LNCaP clone FGC (cell line): ENCODE results near the gene B4GALNT4.
A peak's percentile ranks its signal among the peaks of the same experiment; 100 is the strongest.

Source experiments
- DNase-seq: peaks from one replicate; pipeline ENCODE4 v3.0.0-alpha.2; 2011; ENCODE audit warnings: low read depth
- H3K4me3 ChIP-seq: 2 replicates; pipeline ENCODE4 v1.5.1; 2011; ENCODE audit warnings: mild to moderate bottlenecking, low read depth, low read length, control low read depth
- TF ChIP-seq, protein P1 (sequence below): IDR thresholded peaks from 2 replicates; pipeline ENCODE4 v1.5.1; 2012; ENCODE audit warnings: mild to moderate bottlenecking; ENCODE audit not compliant: control insufficient read depth, insufficient read depth; ENCODE audit errors: extremely low read depth

Gene B4GALNT4

DNA sequence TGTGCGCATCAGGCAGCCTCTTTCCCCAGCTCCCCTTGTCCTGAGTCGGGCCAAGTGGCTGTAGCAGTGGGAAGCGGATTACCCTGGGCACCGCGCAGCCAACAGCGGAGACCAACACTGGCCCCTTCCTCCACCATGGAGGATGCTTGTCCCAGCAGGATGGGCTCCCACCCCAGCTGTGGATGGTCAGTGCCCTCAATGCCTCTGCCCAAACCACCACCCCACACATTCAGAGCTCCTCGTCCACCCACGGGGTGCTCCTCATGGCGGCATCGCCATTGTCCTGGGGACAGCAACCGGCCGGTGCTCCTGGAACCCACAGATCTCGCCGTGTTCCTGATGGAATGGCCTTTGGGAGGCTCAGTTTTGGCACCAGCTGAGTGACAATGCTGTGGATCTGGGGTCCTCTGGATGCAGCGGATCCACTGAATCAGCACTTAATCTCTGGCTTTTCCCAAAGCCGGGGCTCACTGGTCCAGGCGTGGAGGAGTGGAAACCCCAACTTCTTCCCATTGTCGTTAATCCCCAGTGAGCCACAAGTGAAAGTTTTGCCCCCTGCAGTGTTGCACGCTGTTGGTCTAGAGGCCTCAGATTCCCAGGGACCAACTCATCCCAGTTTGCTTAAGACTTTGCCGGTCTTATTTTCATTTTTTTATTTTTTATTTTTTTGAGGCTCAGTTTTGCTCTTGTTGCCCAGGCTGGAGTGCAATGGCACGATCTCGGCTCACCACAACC lies 4.1 kb upstream of the B4GALNT4 start:
- DNase-seq: no peak
- H3K4me3 ChIP-seq: no peak overlapping the region
- TF ChIP-seq, protein P1, sequence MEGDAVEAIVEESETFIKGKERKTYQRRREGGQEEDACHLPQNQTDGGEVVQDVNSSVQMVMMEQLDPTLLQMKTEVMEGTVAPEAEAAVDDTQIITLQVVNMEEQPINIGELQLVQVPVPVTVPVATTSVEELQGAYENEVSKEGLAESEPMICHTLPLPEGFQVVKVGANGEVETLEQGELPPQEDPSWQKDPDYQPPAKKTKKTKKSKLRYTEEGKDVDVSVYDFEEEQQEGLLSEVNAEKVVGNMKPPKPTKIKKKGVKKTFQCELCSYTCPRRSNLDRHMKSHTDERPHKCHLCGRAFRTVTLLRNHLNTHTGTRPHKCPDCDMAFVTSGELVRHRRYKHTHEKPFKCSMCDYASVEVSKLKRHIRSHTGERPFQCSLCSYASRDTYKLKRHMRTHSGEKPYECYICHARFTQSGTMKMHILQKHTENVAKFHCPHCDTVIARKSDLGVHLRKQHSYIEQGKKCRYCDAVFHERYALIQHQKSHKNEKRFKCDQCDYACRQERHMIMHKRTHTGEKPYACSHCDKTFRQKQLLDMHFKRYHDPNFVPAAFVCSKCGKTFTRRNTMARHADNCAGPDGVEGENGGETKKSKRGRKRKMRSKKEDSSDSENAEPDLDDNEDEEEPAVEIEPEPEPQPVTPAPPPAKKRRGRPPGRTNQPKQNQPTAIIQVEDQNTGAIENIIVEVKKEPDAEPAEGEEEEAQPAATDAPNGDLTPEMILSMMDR: no peak

DNA sequence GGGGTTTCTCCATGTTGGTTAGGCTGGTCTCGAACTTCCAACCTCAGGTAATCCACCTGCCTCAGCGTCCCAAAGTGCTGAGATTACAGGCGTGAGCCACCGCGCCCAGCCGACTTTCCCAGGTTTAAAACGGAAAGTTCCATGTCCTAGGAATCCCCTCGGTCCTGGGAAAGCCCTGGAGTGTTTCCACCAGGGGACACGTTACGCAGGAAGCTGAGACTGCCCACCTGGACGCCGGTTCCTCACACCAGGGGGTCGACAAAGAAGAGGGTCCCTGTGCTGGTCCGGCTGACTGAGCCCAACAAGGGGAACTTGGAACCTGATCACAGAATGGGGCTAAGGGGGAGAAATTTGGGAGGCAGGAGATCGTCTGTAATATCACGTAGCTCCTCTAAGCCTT lies 3.5 kb upstream of the B4GALNT4 start:
- H3K4me3 ChIP-seq: no peak overlapping the region
- TF ChIP-seq, protein P1: no peak
- no peak for DNase-seq

DNA sequence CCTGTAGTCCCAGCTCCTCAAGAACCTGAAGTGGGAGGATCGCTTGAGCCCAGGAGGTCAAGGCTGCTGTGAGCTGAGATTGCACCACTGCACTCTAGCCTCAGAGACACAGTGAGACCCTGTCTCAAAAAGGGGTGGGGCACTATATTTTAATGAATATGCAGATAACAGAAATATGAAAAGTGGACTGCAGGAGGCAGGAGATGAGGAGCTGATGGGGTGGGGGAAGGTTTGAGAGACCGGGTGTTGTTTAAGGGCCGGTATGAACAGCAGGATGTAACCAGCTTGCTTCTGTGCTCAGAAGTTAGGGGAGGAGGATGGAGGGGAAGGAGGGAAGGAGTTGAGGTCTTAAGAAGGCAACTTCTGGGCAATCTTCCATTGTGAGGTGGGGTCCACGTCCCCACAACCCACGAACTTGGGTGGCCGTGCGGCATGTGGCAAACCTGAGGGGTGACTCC lies 1.3 kb upstream of the B4GALNT4 start:
- H3K4me3 ChIP-seq: no peak overlapping the region
- no peak for DNase-seq
- TF ChIP-seq, protein P1: no peak

DNA sequence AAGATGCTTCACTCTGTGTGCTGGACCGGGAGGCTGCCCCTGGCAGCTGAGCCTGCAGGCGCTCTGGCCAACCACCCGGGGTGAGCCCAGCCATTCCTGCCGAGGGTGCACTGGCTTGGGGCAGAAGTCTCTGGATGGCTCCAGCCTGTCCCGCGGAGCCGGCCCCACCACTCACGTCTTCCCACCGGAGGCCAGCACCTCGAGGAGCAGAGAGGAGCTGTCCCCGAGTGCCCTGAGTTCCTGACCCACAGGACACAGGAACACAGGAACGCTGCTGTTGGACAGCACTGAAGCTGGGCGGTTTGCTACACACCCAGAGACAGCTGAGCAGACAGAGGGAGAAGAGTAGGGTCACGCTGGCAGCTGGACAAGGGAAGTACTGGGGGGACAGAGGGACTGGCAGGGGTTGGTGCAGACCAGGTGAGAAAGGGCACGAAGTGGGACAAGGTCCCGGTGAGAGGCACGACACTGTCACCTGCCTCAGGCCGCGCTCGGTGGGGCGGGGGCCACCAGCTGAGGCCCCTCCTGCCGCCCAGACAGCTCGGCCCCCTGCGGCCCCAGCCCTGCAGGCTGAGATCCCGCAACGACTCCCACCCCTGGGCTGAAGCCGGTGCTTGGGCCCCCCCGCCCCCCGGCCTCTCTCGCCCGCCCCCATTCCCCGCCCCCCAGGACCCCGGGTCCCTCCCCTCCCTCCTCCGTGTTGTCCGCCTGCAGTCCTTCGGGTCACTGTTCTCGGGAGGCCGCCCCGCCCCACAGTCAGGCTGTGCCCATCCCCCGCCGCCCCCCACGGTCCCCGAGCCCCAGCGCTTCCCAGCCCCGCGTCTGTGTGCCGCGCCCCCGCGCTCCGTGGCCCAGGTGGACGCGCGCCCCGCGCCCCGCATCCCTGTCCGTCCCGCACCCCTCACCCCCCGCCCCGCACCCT lies 624 bp upstream of the B4GALNT4 start:
- no peak for DNase-seq
- TF ChIP-seq, protein P1: no peak
- peak overlapping the region; percentile 36 for H3K4me3 ChIP-seq

DNA sequence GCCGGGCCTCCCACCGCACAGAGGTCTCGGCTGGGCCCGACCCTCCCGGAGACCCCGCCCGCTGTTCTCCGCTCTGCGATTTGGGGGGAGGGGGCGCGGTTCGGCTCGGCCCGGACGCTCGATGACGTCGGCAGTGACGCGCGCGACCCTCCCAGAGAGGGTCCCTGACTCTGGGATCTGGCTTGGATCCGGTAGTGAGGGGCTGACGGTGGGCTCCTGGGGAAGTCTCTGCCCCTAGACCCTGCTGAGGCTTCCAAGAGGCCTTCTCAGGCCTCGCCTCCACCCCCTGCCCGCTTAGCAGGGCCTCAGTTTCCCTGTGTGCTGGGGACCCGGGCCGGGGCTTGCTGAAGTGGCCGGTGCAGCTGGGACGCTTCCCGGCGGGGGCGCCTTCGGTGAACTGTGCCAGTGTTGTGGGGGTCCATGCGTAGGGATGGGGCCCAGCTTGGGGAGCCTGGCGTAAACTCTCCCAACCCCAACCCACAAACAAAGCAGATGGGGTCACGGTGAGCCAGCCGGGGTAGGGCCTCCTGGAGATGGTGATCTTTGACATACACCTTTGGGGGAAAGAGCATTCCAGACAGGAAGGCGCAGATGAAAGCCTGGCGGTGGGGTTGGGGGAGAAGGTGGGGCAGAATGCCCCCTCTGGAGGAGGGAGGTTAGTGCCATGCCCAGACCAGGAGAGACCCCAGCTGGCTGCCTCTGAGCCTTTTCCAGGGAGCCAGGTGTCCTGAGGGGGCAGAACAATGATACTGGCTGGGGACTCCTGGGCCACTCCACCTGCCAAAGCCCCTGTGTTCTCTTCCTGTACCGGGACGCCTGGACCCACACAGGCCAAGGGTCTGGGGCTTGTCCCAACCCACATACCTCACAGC lies 1.0 kb downstream of the B4GALNT4 start:
- DNase-seq: no peak
- TF ChIP-seq, protein P1: no peak
- peak overlapping the region; percentile 90 for H3K4me3 ChIP-seq

DNA sequence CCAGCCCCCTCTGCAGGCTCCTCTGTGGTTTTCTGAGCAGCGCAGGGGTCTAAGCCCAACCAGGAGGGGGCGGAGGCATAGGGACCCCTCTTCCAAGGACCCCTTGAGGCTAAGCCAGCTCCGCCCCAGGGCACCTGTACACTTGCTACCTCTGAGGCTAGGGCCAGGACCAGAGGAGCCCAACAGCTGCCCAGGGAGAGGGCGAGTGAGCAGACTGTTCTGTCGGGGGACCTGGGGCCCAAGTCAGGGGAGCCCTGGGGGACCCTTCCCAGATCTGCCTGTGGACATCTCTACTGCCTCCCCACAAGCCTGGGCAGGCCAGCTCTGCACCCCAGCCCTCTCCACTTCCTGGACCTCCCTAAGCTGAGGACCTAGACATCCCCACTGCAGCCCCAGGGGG lies 1.8 kb downstream of the B4GALNT4 start:
- TF ChIP-seq, protein P1: no peak
- peak overlapping the region; percentile 90 for H3K4me3 ChIP-seq
- no peak for DNase-seq
